A204.1 (cell line): ENCODE results near the gene CDKN1B.
"Not testable (repeated sequence)": the region's sequence is repeated elsewhere in the genome, so short reads cannot be mapped to it uniquely, and the experiment has no call there.

ENCODE experiments used
- FAIRE-seq: peaks from 2 replicates; lab custom pipeline; 2012; peaks lifted over from hg19 to GRCh38; lab: Jason Lieb, UNC

Gene CDKN1B

GRCh38 chr12:12724421-12725085, 7.4 kb downstream of the CDKN1B start:
- no peak for FAIRE-seq

- FAIRE-seq = peak; percentile 37
Observed at GRCh38 chr12:12725086-12725955, 8.2 kb downstream of the CDKN1B start.

- FAIRE-seq = no peak
Observed at GRCh38 chr12:12725956-12726554, 8.9 kb downstream of the CDKN1B start.

GRCh38 chr12:12726555-12727093, 9.5 kb downstream of the CDKN1B start:
- no peak for FAIRE-seq

GRCh38 chr12:12731178-12731577, 14.0 kb downstream of the CDKN1B start:
- FAIRE-seq = no peak

- no peak for FAIRE-seq
Observed at GRCh38 chr12:12731785-12732184, 14.6 kb downstream of the CDKN1B start.

- no peak for FAIRE-seq
Observed at GRCh38 chr12:12733118-12733517, 15.9 kb downstream of the CDKN1B start.

GRCh38 chr12:12734054-12734453, 16.9 kb downstream of the CDKN1B start:
- no peak for FAIRE-seq

GRCh38 chr12:12734561-12735071, 17.4 kb downstream of the CDKN1B start:
- no peak for FAIRE-seq

- FAIRE-seq = no peak
Observed at GRCh38 chr12:12735301-12735700, 18.1 kb downstream of the CDKN1B start.

GRCh38 chr12:12736759-12737676, 19.9 kb downstream of the CDKN1B start:
- FAIRE-seq = peak; percentile 91

- FAIRE-seq = not testable (repeated sequence)
Observed at GRCh38 chr12:12738152-12738551, 21.0 kb downstream of the CDKN1B start.

- no peak for FAIRE-seq
Observed at GRCh38 chr12:12741660-12742059, 24.5 kb downstream of the CDKN1B start.

- no peak for FAIRE-seq
Observed at GRCh38 chr12:12744546-12745305, 27.6 kb downstream of the CDKN1B start.

GRCh38 chr12:12745576-12746211, 28.5 kb downstream of the CDKN1B start:
- FAIRE-seq = no peak

GRCh38 chr12:12747278-12747677, 30.1 kb downstream of the CDKN1B start:
- no peak for FAIRE-seq

GRCh38 chr12:12748044-12748443, 30.9 kb downstream of the CDKN1B start:
- no peak for FAIRE-seq

- FAIRE-seq = no peak
Observed at GRCh38 chr12:12749433-12749832, 32.3 kb downstream of the CDKN1B start.

GRCh38 chr12:12755923-12756322, 38.8 kb downstream of the CDKN1B start:
- FAIRE-seq = no peak

- FAIRE-seq = no peak
Observed at GRCh38 chr12:12757121-12757520, 40.0 kb downstream of the CDKN1B start.
